ENCODE data around the gene NPIPA1. TPM values are rescaled to one million over a fixed set of nuclear protein-coding genes. Genes with fewer than 3 reads are reported as not detected.

NPIPA1 gene
- total RNA-seq, 1 experiment from 2014 or later, result 116 TPM

GRCh38 chr16:14963281-14964173 lies 26.3 kb downstream of the NPIPA1 start:
- no peak overlapping the region for H3K27ac Mint-ChIP-seq
- H3K9me3 Mint-ChIP-seq, result 0 out of 2 replicates have a peak, but pooled peaks cover 3% of the 10 kb centered on the region
- ATAC-seq (no peak), DNase-seq (ENCODE audit: low spot score) (no peak)
- no peak overlapping the region for H3K4me3 Mint-ChIP-seq
- ChIA-PET POLR2A (no interaction called here), CTCF (no interaction called here)
- H3K36me3 Mint-ChIP-seq, result no peaks in the 10 kb centered on the region
- H3K27me3 Mint-ChIP-seq (ENCODE audit: low read depth), result no peaks in the 10 kb centered on the region; the same call in 1 of the 2 replicates
- no peaks in the 10 kb centered on the region for H3K4me1 Mint-ChIP-seq
- TF ChIP-seq ZNF219 (CRISPR knock-in tag; IDR thresholded peaks at IDR 0.05; ENCODE audit: borderline replicate concordance), result no peak
- TF ChIP-seq ZNF121 (CRISPR knock-in tag; IDR thresholded peaks at IDR 0.05), result peak; percentile 5; the same call in 1 of the 2 replicates
- TF ChIP-seq NR2C2 (CRISPR knock-in tag; IDR thresholded peaks at IDR 0.05), result no peak
- no peak for TF ChIP-seq NR1H2 (CRISPR knock-in tag; IDR thresholded peaks at IDR 0.05)
- no peak for TF ChIP-seq USF2 (CRISPR knock-in tag; IDR thresholded peaks at IDR 0.05)
- no peak for TF ChIP-seq ZNF138 (CRISPR knock-in tag; conservative IDR thresholded peaks at IDR 0.05)
- no peak for TF ChIP-seq TP53 (CRISPR knock-in tag; IDR thresholded peaks at IDR 0.05)
- TF ChIP-seq ZNF532 (CRISPR knock-in tag; IDR thresholded peaks at IDR 0.05; ENCODE audit: borderline replicate concordance), result no peak

DNA sequence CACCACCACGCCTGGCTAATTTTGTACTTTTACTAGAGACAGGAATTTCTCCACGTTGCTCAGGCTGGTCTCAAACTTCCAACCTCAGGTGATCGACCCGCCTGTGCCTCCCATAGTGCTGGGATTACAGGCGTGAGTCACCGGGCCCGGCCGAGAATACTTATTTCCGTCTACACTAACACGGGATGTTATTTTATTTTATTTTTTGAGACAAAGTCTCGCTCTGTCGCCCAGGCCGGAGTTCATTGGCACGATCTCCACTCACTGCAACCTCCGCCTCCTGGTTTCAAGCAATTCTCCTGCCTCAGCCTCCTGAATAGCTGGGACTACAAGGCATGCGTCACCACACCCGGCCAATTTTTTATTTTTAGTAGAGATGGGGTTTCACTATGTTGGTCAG lies 28.1 kb downstream of the NPIPA1 start:
- Mint-ChIP-seq H3K36me3 (no peaks in the 10 kb centered on the region), H3K27me3 (ENCODE audit: low read depth) (no peaks in the 10 kb centered on the region; the same call in 1 of the 2 replicates), H3K27ac (no peak overlapping the region), H3K9me3 (0 out of 2 replicates have a peak, but pooled peaks cover 3% of the 10 kb centered on the region), H3K4me3 (no peak overlapping the region), H3K4me1 (no peaks in the 10 kb centered on the region)
- ChIA-PET POLR2A (no interaction called here), CTCF (no interaction called here)
- TF ChIP-seq, protein P1, sequence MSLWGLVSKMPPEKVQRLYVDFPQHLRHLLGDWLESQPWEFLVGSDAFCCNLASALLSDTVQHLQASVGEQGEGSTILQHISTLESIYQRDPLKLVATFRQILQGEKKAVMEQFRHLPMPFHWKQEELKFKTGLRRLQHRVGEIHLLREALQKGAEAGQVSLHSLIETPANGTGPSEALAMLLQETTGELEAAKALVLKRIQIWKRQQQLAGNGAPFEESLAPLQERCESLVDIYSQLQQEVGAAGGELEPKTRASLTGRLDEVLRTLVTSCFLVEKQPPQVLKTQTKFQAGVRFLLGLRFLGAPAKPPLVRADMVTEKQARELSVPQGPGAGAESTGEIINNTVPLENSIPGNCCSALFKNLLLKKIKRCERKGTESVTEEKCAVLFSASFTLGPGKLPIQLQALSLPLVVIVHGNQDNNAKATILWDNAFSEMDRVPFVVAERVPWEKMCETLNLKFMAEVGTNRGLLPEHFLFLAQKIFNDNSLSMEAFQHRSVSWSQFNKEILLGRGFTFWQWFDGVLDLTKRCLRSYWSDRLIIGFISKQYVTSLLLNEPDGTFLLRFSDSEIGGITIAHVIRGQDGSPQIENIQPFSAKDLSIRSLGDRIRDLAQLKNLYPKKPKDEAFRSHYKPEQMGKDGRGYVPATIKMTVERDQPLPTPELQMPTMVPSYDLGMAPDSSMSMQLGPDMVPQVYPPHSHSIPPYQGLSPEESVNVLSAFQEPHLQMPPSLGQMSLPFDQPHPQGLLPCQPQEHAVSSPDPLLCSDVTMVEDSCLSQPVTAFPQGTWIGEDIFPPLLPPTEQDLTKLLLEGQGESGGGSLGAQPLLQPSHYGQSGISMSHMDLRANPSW (CRISPR knock-in tag; conservative IDR thresholded peaks at IDR 0.05; ENCODE audit: low read depth), result no peak
- TF ChIP-seq ZBTB21 (CRISPR knock-in tag; IDR thresholded peaks at IDR 0.05; ENCODE audit: borderline replicate concordance), result no peak
- no peak for TF ChIP-seq PREB (CRISPR knock-in tag; IDR thresholded peaks at IDR 0.05; ENCODE audit: borderline replicate concordance)
- no peak for TF ChIP-seq NFYB (CRISPR knock-in tag; conservative IDR thresholded peaks at IDR 0.05; ENCODE audit: low read depth)
- TF ChIP-seq, protein P2, sequence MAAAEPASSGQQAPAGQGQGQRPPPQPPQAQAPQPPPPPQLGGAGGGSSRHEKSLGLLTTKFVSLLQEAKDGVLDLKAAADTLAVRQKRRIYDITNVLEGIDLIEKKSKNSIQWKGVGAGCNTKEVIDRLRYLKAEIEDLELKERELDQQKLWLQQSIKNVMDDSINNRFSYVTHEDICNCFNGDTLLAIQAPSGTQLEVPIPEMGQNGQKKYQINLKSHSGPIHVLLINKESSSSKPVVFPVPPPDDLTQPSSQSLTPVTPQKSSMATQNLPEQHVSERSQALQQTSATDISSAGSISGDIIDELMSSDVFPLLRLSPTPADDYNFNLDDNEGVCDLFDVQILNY (CRISPR knock-in tag; IDR thresholded peaks at IDR 0.05), result no peak
- TF ChIP-seq ATF2 (CRISPR knock-in tag; IDR thresholded peaks at IDR 0.05; ENCODE audit: borderline replicate concordance, low read depth), result no peak
- TF ChIP-seq SP1 (CRISPR knock-in tag; conservative IDR thresholded peaks at IDR 0.05), result no peak
- no peak for TF ChIP-seq RORB (CRISPR knock-in tag; IDR thresholded peaks at IDR 0.05)
- no peak for TF ChIP-seq ATF6 (CRISPR knock-in tag; IDR thresholded peaks at IDR 0.05)
- no peak for TF ChIP-seq NFATC4 (CRISPR knock-in tag; IDR thresholded peaks at IDR 0.05)
- TF ChIP-seq EMX1 (CRISPR knock-in tag; IDR thresholded peaks at IDR 0.05), result no peak
- no peak for TF ChIP-seq ELF4 (CRISPR knock-in tag; IDR thresholded peaks at IDR 0.05; ENCODE audit: low read depth)
- TF ChIP-seq ATF1 (CRISPR knock-in tag; IDR thresholded peaks at IDR 0.05), result no peak
- ATAC-seq (no peak), DNase-seq (ENCODE audit: low spot score) (no peak)
